ENCODE results near the gene SYT12. TPM values are rescaled to one million over a fixed set of nuclear protein-coding genes. Genes with fewer than 3 reads are reported as not detected.

SYT12 gene
- total RNA-seq, 4 donors from 2014 or later = 1.1 to 3.9 TPM; not detected in 2

DNA sequence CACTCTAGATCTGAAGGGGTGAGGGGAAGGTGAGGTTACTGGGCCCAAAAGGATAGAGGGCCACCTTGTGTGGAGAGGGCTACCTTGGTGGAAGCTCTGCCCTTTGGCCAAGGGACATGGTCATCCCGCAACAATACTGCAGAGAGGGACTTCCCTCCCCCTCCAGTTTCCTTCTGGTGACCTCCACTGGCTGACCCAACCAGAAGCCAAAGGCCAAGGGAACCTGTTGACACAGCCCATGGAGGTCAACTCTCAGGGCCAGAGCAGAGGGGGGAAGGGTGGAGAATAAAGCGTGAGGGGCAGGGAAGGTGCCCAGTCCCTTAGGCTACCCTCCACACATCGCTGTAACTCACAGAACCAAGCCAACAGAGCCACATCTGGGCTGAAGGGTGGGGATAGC is 18.7 kb downstream of the SYT12 start:
- no peak for DNase-seq
- Histone ChIP-seq H3K27ac (no peak overlapping the region), H3K4me3 (no peak overlapping the region), H3K9me3 (no peaks in the 10 kb centered on the region), H3K36me3 (no peaks in the 10 kb centered on the region), H3K4me1 (no peaks in the 10 kb centered on the region), H3K27me3 (no peaks in the 10 kb centered on the region)
- no peak for TF ChIP-seq POLR2A (IDR thresholded peaks at IDR 0.05)
- TF ChIP-seq, protein P1, sequence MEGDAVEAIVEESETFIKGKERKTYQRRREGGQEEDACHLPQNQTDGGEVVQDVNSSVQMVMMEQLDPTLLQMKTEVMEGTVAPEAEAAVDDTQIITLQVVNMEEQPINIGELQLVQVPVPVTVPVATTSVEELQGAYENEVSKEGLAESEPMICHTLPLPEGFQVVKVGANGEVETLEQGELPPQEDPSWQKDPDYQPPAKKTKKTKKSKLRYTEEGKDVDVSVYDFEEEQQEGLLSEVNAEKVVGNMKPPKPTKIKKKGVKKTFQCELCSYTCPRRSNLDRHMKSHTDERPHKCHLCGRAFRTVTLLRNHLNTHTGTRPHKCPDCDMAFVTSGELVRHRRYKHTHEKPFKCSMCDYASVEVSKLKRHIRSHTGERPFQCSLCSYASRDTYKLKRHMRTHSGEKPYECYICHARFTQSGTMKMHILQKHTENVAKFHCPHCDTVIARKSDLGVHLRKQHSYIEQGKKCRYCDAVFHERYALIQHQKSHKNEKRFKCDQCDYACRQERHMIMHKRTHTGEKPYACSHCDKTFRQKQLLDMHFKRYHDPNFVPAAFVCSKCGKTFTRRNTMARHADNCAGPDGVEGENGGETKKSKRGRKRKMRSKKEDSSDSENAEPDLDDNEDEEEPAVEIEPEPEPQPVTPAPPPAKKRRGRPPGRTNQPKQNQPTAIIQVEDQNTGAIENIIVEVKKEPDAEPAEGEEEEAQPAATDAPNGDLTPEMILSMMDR (IDR thresholded peaks at IDR 0.05) = no peak

DNA sequence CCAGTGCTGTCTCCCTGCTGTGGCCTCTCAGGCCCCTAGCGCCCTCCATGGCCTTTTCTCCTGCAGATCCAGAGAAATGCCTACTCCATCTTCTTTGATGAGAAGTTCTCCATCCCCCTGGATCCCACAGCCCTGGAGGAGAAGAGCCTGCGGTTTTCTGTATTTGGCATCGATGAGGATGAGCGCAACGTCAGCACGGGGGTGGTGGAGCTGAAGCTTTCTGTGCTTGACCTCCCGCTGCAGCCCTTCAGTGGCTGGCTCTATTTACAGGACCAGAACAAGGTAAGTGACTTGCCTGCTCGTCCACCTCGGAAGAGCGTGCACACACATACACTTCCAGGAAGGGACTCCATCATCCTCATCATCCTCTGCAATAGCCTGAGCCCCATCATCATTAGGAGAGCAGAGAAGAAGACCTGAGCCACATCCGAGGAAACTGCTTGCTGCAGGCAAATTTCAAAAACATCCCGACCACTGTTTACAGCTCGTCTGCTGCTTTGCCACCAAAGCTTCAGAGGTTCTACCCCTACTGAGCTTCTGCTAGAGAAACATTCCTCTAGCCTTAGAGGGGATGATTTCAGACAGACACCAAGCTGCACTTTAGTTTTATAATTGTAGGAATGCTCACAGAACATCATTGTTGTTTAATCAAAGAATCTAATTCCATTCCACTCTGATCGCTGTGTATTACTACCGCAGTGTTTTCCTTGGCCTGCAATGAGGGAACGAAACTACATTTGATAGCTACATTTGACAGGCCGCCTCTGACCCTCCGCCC is 20.8 kb downstream of the SYT12 start:
- no peaks in the 10 kb centered on the region for H3K27me3 ChIP-seq
- TF ChIP-seq POLR2A (IDR thresholded peaks at IDR 0.05) = no peak
- TF ChIP-seq, protein P1 (IDR thresholded peaks at IDR 0.05) = no peak
- H3K9me3 ChIP-seq = no peaks in the 10 kb centered on the region
- no peaks in the 10 kb centered on the region for H3K4me1 ChIP-seq
- H3K27ac ChIP-seq = no peak overlapping the region
- no peak for DNase-seq
- no peaks in the 10 kb centered on the region for H3K36me3 ChIP-seq
- no peak overlapping the region for H3K4me3 ChIP-seq

DNA sequence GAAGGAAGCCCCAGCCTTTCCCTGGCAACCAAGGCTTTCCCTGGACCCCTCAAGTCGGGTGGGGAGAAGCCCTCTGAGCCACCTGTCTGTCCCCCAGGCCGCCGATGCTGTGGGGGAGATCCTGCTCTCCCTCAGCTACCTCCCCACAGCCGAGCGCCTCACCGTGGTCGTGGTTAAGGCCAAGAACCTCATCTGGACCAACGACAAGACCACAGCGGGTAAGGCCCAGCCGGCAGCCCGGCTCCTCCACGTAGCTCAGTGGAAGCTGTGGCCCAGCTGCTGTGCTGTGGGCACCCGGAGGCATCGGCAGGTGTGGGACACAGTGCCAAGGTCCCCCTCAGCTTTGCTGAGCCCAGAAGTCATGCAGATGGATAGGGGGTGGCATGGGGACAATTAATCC is 21.6 kb downstream of the SYT12 start:
- no peak for TF ChIP-seq POLR2A (IDR thresholded peaks at IDR 0.05)
- TF ChIP-seq, protein P1 (IDR thresholded peaks at IDR 0.05) = no peak
- H3K27me3 ChIP-seq = no peaks in the 10 kb centered on the region
- DNase-seq = no peak
- no peak overlapping the region for H3K27ac ChIP-seq
- no peaks in the 10 kb centered on the region for H3K4me1 ChIP-seq
- H3K36me3 ChIP-seq = no peaks in the 10 kb centered on the region
- H3K9me3 ChIP-seq = no peaks in the 10 kb centered on the region
- no peak overlapping the region for H3K4me3 ChIP-seq

DNA sequence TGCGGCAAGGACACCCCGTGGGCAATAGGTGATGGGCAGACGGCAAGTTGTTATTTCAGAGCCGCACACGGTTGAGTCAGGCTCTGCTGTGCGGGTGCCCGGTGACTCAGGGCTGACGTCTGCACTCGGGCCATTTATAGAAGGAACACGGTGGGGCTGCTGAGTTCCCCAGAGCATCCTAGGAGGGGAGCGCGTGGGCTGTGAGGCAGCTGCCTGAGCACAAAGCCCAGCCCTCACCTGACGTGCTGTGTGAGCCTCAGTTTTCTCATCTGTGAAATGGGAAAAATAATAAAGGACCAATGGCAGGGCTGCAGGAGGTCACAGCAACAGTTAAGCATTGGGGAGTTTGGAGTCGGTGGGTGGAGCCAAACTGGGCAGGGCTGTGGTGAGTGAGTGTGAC is 22.4 kb downstream of the SYT12 start:
- Histone ChIP-seq H3K36me3 (no peaks in the 10 kb centered on the region), H3K27ac (no peak overlapping the region), H3K4me3 (no peak overlapping the region), H3K27me3 (no peaks in the 10 kb centered on the region), H3K4me1 (no peaks in the 10 kb centered on the region), H3K9me3 (no peaks in the 10 kb centered on the region)
- no peak for DNase-seq
- TF ChIP-seq, protein P1 (IDR thresholded peaks at IDR 0.05) = no peak
- TF ChIP-seq POLR2A (IDR thresholded peaks at IDR 0.05) = no peak

DNA sequence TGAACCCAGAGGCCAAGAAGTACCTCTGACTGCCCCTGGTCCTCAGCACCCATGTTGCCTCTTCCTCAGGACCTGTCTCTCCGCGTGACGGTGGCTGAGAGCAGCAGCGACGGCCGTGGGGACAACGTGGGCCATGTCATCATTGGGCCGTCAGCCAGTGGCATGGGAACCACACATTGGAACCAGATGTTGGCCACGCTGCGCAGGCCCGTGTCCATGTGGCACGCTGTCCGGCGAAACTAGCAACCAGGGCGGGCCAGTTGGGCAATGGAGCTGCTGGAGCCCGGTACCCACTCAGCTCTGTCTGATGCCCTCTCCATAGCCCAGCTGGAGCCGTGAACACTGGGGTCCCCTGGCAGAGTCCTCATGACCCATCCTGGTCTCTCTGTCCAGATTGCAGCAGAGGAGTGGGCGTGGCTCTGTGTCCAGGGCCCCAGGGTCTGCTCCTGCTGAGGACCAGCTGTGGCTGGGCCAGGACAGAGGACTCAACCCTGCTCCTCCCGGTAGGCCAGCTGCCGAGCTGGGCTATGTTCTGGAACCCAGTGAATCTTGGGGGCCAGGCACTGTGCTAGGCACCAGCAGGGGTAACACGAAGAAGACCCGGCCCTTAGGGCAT is 25.7 kb downstream of the SYT12 start:
- Histone ChIP-seq H3K27ac (no peak overlapping the region), H3K4me3 (no peak overlapping the region), H3K27me3 (no peaks in the 10 kb centered on the region), H3K4me1 (no peaks in the 10 kb centered on the region), H3K9me3 (no peaks in the 10 kb centered on the region), H3K36me3 (no peaks in the 10 kb centered on the region)
- TF ChIP-seq, protein P1 (IDR thresholded peaks at IDR 0.05) = no peak
- no peak for TF ChIP-seq POLR2A (IDR thresholded peaks at IDR 0.05)
- no peak for DNase-seq

Data from Peyer's patch (tissue), 4 donors.